Large intestine (tissue), 12 donors: ENCODE data around the gene PIP5K1B. TPM values are rescaled to one million over a fixed set of nuclear protein-coding genes. Genes with fewer than 3 reads are reported as not detected.

Source experiments
- DNase-seq, 2 donors: peaks; one replicate each; pipeline versions ENCODE4 v3.0.0 to v3.0.0-alpha.2; 2013
- H3K27ac ChIP-seq: one replicate; pipeline ENCODE4 v1.5.1; 2013; ENCODE audit warnings: low read length
- H3K27me3 ChIP-seq: 2 replicates; pipeline ENCODE4 v1.6.1; 2013; ENCODE audit warnings: low read length; ENCODE audit not compliant: control insufficient read depth, insufficient read depth
- H3K36me3 ChIP-seq: 2 replicates; pipeline ENCODE4 v1.6.1; 2013; ENCODE audit warnings: low read length; ENCODE audit not compliant: control insufficient read depth, insufficient read depth
- H3K4me1 ChIP-seq: one replicate; pipeline ENCODE4 v1.6.1; 2013; ENCODE audit warnings: low read length; ENCODE audit not compliant: control insufficient read depth, insufficient read depth
- H3K4me3 ChIP-seq: one replicate; pipeline ENCODE4 v1.5.1; 2013; ENCODE audit warnings: low read length
- H3K9me3 ChIP-seq: one replicate; pipeline ENCODE4 v1.6.1; 2013; ENCODE audit warnings: mild to moderate bottlenecking, low read depth, low read length, moderate library complexity; ENCODE audit not compliant: control insufficient read depth
- WGBS: methylation state at CpG from one replicate; pipeline ENCODE4 v1.1.5; 2013; ENCODE audit warnings: low lambda C conversion rate; ENCODE audit not compliant: insufficient coverage; 5-methylcytosine and 5-hydroxymethylcytosine counted together
- long read RNA-seq, 11 donors: transcript quantifications; one replicate each; lab custom pipeline, GENCODE V29; 2026
- polyA plus RNA-seq: library from polyadenylated mRNA; unstranded; fragments of 120-200 nt; gene quantifications from one replicate; pipeline ENCODE4 v1.2.1, GENCODE V29; 2013

PIP5K1B gene
- 57.9 TPM for polyA plus RNA-seq
- long read RNA-seq, donor 1, partial matches to known transcripts: 0 of 1 reads
- long read RNA-seq, donor 1, other reads (novel, unspliced or antisense): 0 of 1 reads
- long read RNA-seq, donor 2, partial matches to known transcripts: 0 of 3 reads
- long read RNA-seq, donor 2, other reads (novel, unspliced or antisense): 0 of 3 reads
- long read RNA-seq, donor 3: 0 reads
- long read RNA-seq, donor 4: 0 reads
- long read RNA-seq, donor 5, partial matches to known transcripts: 0 of 2 reads
- long read RNA-seq, donor 5, other reads (novel, unspliced or antisense): 0 of 2 reads
- long read RNA-seq, donor 6, transcript PIP5K1B-201 (16 exons, 2,654 nt): major isoform, 6 of 7 reads
- long read RNA-seq, donor 6, partial matches to known transcripts: 0 of 7 reads
- long read RNA-seq, donor 6, other reads (novel, unspliced or antisense): 0 of 7 reads
- long read RNA-seq, donor 7: 0 reads
- long read RNA-seq, donor 8, partial matches to known transcripts: 34 of 39 reads
- long read RNA-seq, donor 8, other reads (novel, unspliced or antisense): 0 of 39 reads
- long read RNA-seq, donor 9, partial matches to known transcripts: 0 of 10 reads
- long read RNA-seq, donor 9, other reads (novel, unspliced or antisense): 6 of 10 reads
- long read RNA-seq, donor 10, transcript PIP5K1B-201 (16 exons, 2,654 nt): major isoform, 6 of 12 reads
- long read RNA-seq, donor 10, partial matches to known transcripts: 0 of 12 reads
- long read RNA-seq, donor 10, other reads (novel, unspliced or antisense): 5 of 12 reads
- long read RNA-seq, donor 11, partial matches to known transcripts: 7 of 14 reads
- long read RNA-seq, donor 11, other reads (novel, unspliced or antisense): 6 of 14 reads

GRCh38 chr9:68704814-68705530, at the start of gene PIP5K1B:
Gene PIP5K1B (plus strand): TSS chr9:68705240. CDS start chr9:68822615, 117,375 bp downstream.
- WGBS: no CpG with 5 or more reads among the region's 84 CpGs
- H3K27me3 ChIP-seq: no peaks in the 10 kb centered on the region
- H3K36me3 ChIP-seq: peaks cover 3% of the 10 kb centered on the region
- H3K9me3 ChIP-seq: no peaks in the 10 kb centered on the region
- peak within 1 kb of the TSS; percentile 96 for H3K27ac ChIP-seq
- peak within 1 kb of the TSS; percentile 89 for H3K4me3 ChIP-seq
- peak; percentile 87 to 91 for DNase-seq
- H3K4me1 ChIP-seq: peaks cover 14% of the 10 kb centered on the region

- H3K27me3 ChIP-seq: no peaks in the 10 kb centered on the region
- no peaks in the 10 kb centered on the region for H3K36me3 ChIP-seq
- no peaks in the 10 kb centered on the region for H3K4me1 ChIP-seq
- H3K4me3 ChIP-seq: no peak overlapping the region
- H3K27ac ChIP-seq: no peak overlapping the region
- no peak for DNase-seq
- no peaks in the 10 kb centered on the region for H3K9me3 ChIP-seq
Observed at GRCh38 chr9:68664036-68664435, 41.0 kb upstream of the PIP5K1B start.

GRCh38 chr9:68668127-68668526, 36.9 kb upstream of the PIP5K1B start:
- Histone ChIP-seq H3K4me1 (no peaks in the 10 kb centered on the region), H3K36me3 (no peaks in the 10 kb centered on the region), H3K9me3 (no peaks in the 10 kb centered on the region), H3K27me3 (no peaks in the 10 kb centered on the region), H3K27ac (no peak overlapping the region), H3K4me3 (no peak overlapping the region)
- 100% methylated on average over 1 of the region's 1 CpG for WGBS
- no peak for DNase-seq

GRCh38 chr9:68669218-68669617, 35.8 kb upstream of the PIP5K1B start:
- 47% methylated on average over 2 of the region's 9 CpGs for WGBS
- peak in 1 of 2 donors; percentile 7 for DNase-seq

GRCh38 chr9:68672215-68672614, 32.8 kb upstream of the PIP5K1B start:
- Histone ChIP-seq H3K9me3 (no peaks in the 10 kb centered on the region), H3K27me3 (peaks cover 2% of the 10 kb centered on the region), H3K4me1 (no peaks in the 10 kb centered on the region), H3K27ac (no peak overlapping the region), H3K4me3 (no peak overlapping the region), H3K36me3 (no peaks in the 10 kb centered on the region)
- WGBS: no CpG with 5 or more reads among the region's 1 CpG
- no peak for DNase-seq

More at GRCh38 chr9:68669218-68669617, 35.8 kb upstream of the PIP5K1B start:
- Histone ChIP-seq H3K27ac (no peak overlapping the region), H3K4me3 (no peak overlapping the region), H3K36me3 (no peaks in the 10 kb centered on the region), H3K27me3 (no peaks in the 10 kb centered on the region), H3K9me3 (no peaks in the 10 kb centered on the region), H3K4me1 (no peaks in the 10 kb centered on the region)

GRCh38 chr9:68672625-68673024, 32.4 kb upstream of the PIP5K1B start:
- Histone ChIP-seq H3K9me3 (no peaks in the 10 kb centered on the region), H3K27me3 (peaks cover 2% of the 10 kb centered on the region), H3K4me3 (no peak overlapping the region), H3K4me1 (no peaks in the 10 kb centered on the region), H3K36me3 (no peaks in the 10 kb centered on the region), H3K27ac (no peak overlapping the region)
- peak in 1 of 2 donors; percentile 29 for DNase-seq

GRCh38 chr9:68678430-68678829, 26.6 kb upstream of the PIP5K1B start:
- WGBS: no CpG with 5 or more reads among the region's 5 CpGs
- peak; percentile 18 to 39 for DNase-seq
- Histone ChIP-seq H3K4me3 (no peak overlapping the region), H3K4me1 (no peaks in the 10 kb centered on the region), H3K27ac (no peak overlapping the region), H3K27me3 (peaks cover 2% of the 10 kb centered on the region), H3K9me3 (no peaks in the 10 kb centered on the region), H3K36me3 (no peaks in the 10 kb centered on the region)

GRCh38 chr9:68683433-68683832, 21.6 kb upstream of the PIP5K1B start:
- H3K9me3 ChIP-seq: no peaks in the 10 kb centered on the region
- no peaks in the 10 kb centered on the region for H3K4me1 ChIP-seq
- H3K4me3 ChIP-seq: no peak overlapping the region
- DNase-seq: no peak
- no CpG with 5 or more reads among the region's 2 CpGs for WGBS
- no peak overlapping the region for H3K27ac ChIP-seq
- no peaks in the 10 kb centered on the region for H3K27me3 ChIP-seq
- no peaks in the 10 kb centered on the region for H3K36me3 ChIP-seq

- Histone ChIP-seq H3K4me3 (no peak overlapping the region), H3K9me3 (no peaks in the 10 kb centered on the region), H3K4me1 (peaks cover 4% of the 10 kb centered on the region), H3K27ac (no peak overlapping the region), H3K36me3 (no peaks in the 10 kb centered on the region), H3K27me3 (no peaks in the 10 kb centered on the region)
- WGBS: no CpG with 5 or more reads among the region's 3 CpGs
- no peak for DNase-seq
Observed at GRCh38 chr9:68685213-68685612, 19.8 kb upstream of the PIP5K1B start.

GRCh38 chr9:68685770-68686169, 19.3 kb upstream of the PIP5K1B start:
- H3K4me1 ChIP-seq: peaks cover 4% of the 10 kb centered on the region
- no CpG with 5 or more reads among the region's 3 CpGs for WGBS
- H3K9me3 ChIP-seq: no peaks in the 10 kb centered on the region
- H3K27ac ChIP-seq: no peak overlapping the region
- no peaks in the 10 kb centered on the region for H3K36me3 ChIP-seq
- H3K27me3 ChIP-seq: no peaks in the 10 kb centered on the region
- H3K4me3 ChIP-seq: no peak overlapping the region
- DNase-seq: peak in 1 of 2 donors; percentile 29
